C1 segment of cervical spinal cord (tissue), 14 donors: ENCODE data around the gene CPVL.

Experiments
- DNase-seq, 14 donors: peaks; one replicate each; lab custom pipeline; 2025; lab: John Stamatoyannopoulos, UW

CPVL gene

DNA sequence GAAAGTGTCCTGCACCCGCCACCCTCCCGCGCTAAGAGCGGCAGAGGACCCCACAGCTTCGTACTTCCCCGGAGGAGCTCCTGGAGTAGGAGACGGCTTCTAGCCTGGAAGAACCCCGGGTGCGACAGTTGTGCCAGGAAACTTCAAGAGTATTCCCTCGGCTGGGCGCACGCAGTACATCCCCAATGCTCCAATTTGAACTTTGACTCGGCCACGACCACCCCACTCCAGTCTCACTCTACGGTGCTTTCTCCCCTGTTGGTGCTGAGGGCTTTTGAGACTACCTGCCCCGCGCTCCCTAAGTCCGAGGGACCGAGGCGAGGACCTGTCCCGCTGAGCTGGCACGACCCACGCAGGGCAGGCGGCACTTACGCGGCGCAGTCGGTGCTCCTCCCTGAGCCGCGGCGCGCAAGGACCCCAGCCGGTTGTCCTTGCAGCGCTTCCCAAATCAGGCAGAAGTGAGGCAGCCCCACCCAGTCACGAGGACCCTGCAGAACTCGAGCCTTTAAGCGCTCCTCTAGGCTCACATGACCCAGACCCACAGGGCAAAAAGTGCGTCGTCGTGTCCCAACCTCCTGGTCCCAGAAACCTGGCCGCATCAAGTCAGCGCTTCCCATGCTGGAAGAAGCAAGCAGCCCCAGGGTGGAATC, at the start of gene CPVL:
TSS of gene CPVL (minus strand) at position 481 of the 650 bp plus-strand sequence. CDS start 25,476 bp downstream, outside the sequence.
- peak in 9 of 14 donors; percentile 15 to 55 (median 25) for DNase-seq

DNA sequence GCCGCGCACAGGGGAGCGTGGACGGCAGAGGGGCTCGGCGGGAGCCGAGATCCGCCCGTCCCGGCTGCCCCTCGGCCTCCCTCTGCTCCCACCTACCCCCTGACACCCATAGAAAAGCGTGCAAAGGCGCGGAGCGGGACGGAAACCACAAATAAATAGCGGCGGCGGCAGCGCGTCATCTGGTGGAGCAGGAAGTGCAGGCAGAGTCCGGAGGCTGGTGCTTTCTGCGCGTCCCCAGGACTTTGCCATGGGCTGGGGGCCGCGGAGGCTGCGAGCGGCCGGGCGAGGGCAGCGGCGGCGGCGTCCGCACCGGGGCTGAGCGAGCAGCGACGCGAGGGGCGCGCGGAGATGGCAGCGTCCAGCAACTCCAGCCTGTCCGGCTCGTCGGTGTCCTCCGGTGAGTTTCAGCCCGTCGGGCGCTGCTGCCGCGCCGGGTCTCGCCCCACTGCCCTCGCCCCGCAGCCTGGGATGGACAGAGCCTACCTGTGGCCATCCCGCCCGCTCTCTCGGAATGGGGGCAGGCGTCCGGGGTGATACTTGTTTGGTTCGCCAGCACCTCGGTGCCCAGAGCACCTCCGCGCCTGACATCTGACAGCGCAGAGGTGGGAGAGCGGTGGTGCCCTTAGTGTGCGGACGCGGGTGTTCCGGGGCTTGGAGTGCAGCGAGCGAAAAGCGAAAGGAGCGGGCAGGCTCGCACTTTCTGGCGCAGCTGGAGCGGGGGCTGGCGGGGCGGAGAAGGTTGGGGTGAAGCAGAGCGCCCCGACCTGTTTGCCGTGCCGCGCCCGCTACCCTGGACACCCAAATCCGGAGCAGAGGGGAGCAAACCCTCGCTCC, 48.5 kb upstream of the CPVL start, which contains the start of gene CHN2:
TSS of gene CHN2 (plus strand) at position 182 of the 834 bp plus-strand sequence.
- peak in 13 of 14 donors; percentile 19 to 88 (median 68) for DNase-seq

DNA sequence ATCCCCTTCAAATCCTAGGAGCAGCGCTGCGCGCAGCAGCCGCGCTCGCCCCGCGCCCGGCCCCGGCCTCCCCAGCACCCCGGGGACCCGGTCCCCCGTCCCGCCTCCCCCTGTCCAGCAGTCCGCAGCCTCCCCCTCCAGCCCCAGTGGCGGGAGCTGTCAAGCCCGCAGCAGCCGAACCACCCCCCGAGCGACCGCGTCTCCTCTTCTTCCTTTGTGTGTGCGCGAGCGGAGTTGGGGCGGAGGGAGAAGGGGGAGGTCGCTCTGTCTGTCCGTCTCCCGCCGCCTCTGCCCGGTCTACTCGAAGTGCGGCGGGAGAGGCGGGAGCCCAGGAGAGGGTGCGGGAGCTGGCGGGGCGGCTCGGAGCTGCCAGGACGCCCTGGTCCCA, 47.9 kb upstream of the CPVL start:
- peak in 1 of 14 donors; percentile 60 for DNase-seq

DNA sequence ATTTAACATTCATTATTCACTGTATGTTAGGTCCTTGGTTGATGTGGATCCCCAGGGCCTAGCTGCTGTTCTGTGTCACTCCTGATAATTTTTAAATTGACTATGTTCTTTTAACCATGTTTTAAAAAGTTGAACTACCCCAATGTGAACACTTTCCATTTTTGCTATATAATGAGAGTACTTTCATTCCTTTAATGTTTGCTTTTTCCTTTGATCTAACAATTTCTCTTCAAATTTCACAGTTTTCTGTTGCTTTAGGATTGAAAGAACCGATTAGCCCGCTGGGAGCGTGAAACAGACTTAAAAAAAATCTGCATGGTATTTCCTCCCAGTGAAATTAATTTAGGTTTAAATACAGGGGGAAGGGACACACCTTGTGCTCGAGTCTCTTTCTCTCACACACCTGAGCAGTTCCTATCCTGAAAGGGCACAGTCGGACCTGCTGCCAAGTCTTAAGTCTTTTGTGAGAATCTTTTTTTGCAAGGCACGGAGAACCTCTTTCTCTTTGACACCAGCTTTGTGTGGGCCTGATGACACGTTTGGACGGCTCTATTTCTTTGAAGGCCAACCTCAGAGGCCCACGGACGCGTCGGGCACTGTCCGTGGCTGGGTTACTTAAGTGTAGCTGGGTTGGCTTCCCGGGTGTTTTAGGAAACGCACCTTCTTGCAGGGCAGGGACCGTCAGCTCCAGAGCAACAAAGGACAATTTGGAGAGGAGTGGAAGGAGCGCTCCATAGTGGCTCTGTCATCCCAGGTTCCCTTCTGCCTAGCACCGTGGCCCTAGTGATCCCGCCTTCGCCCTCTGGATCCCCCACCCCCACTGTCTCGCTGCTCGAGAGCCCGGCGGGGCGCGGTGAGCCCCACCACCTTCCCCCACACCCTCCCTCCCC, 47.2 kb upstream of the CPVL start:
- peak in 4 of 14 donors; percentile 20 to 62 (median 49) for DNase-seq

DNA sequence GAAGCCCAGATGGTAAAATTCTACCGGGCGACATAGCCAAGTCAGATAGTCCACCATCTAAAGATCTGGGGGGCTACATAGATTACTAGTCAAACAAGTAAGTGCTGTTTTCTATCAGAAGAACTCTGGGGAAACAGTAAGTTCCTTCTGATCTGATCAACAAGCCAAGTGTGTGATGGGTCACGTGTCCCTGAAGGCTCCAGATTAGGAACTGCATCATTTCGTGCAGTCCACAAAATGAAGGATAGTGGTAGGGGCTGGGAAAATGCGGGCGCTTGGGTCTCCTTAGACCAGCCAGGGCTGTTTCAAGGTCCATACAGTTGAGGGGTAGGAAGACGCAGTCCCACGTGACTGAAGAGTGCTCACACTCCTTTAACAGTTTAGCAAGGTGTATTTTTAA, 46.5 kb upstream of the CPVL start:
- DNase-seq: peak in 1 of 14 donors; percentile 65

DNA sequence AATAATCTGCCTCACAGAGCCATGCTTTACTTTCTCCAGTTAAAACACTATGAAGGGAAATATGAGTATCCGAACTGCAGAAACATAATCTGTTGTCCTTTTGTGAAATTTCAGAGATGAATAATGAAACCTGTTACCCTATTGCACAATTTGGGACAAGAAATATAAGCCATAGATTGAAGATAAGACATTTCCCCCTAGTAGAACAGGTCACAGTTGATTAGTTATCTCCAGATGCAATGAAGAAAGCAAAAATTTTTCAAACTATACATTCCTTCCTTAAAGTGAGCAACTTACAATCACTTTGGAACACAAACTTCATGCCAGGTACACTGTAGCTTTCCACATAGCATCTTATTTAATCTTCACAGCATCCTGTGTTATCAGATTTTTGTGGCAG, 46.0 kb upstream of the CPVL start:
- no peak for DNase-seq

DNA sequence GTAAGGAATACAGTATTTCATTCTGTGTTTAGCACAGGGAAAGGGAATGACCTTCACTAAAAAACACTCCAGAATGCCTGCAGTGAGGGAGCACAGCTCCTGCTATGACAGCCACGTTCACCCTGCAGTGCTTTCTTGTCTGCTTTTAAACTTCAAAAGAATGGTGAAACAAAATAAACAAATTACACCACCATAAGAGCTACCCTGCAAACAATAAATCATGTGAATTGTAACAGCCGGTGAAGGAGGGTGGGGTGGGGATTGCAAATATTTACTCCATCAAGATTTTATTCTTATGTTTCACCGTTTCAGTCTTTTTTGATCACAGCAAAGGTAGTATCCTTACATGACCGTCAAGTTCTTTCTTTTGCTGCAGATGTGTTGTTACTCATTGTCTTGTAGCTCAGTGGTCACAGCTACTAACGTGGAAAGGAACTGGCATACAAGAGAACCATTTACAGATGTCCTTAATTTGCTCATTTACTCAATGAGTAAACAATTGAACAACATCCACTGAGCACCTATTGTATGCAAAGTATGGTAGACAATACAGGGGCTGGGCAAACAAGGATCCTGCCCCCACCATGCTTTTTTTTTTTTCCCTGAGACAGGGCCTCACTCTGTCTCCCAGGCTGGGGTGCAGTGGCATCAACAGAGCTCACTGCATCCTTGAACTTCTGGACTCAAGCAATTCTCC, 44.2 kb upstream of the CPVL start:
- no peak for DNase-seq

DNA sequence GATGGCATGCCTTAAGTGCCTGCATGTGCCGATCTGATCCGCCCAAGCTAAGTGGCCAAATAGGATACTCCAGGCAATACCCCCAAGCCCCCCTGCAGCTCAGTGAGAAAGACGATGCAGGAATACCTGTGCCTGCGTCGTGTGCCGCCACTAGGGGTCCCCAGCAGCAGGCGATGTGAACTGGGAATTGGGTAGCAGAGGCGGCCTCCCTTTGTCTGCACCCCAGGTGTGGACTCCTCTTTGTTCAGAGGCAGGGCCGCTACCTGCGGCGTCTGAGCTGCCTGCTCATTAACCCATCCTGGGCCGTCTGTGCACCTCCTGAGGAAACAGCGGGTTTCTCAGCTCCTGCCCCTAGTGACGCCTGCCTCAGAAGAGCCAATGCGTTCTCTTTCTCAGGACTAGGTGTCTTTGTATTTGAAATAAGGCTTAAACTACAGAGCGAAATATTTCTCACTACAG, 43.4 kb upstream of the CPVL start:
- peak in 11 of 14 donors; percentile 23 to 79 (median 46) for DNase-seq

DNA sequence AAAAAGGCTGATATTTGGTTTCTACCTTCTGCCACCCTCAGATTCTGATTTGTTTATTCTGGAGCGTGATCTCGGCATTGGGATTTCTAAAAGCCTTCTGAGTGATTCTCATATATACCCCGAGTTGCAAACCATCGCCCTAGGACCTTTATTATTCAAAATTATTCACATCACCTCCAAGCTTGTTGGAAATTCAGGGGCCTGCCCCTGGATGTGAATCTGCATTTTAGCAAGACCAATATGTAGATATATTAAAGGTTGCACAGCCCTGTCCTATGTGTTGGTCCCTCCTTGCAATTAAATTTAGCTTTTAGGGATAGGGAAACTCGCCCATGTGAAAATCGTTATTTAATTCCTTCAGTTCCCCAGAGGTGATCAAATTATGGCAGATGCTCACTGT, 39.3 kb upstream of the CPVL start:
- no peak for DNase-seq

DNA sequence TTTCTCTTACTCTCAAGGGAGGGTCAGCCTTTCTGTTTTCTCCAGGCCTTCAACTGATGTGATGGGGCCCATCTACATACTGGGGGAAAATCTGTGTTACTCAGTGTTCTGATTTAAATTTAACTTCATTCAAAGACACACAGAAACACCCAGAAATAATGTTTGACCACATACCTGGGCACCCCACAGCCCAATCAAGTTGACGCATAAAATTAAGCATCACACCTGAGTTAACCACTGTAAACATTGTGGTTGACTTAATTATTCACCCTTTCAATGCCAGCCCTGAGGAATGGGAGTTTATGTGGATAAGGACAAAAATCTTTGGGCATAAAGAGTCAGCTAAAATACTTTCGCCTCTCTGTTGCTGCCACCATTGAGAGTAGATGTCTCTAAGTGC, 38.3 kb upstream of the CPVL start:
- no peak for DNase-seq

DNA sequence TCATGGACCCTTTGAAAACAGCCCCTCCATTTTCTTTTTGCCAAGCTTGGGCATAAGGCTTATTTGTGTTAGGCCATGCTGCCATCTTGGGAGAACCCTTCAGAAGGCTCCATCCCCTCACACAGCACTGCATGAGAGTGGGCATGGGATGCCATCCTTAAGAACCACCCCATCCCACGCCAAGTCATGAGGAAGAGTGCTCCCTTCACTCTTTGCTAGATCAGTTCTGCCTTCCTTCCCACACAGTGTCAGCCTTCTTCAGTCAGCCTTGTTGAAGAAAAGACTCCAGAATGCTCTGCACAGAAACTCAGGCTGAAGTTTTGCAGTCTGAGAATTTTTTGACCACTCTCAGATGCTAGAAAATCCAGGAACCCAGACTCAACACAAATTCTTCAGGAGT, 32.8 kb upstream of the CPVL start:
- no peak for DNase-seq

DNA sequence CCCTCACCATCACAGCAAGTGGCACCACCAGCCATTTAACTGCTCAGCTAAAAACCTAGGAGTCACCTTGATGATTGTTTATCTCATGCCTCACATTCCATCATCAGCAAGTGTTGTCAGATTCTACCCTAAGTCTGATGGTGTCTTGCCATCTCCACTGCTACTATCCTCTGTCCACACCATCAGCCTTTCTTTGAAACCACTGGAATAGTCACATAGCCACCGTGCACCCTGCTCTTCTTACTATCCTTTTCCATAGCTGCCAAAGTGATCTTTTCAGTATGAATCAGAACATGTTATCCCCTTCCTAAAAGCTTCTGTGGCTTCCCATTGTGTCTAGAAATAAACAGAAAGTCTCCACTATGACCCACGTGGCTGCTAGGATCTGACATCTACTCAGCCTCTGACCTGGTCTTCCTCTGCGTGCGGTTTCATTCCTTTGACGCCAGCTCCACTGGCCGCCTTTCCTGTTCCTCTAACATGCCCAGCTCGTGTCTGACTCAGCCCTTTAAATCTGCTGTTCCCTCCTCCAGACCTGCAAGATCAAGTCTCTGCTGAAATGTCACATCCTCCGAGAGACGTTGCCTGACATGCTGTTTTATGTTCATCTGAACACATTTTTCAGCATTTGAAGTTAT, 31.7 kb upstream of the CPVL start:
- DNase-seq: peak in 8 of 14 donors; percentile 4 to 69 (median 50)

DNA sequence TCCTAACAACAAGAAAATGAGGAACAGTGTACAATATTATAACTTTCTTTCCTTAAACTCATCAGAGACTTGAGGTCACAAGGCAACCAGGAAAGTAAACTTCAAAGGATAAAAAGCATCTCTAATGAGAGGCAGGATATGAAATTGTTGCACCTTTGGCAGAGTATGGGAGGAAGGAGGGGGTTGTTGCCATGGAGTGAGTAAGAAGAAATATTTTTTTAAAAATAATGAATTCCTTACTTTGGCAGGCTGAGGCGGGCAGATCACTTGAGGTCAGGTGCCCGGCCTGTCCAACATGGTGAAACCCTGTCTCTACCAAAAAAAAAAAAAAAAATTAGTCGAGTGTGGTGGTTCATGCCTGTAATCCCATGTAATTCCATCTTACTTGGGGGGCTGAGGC, 27.1 kb upstream of the CPVL start:
- DNase-seq: no peak

DNA sequence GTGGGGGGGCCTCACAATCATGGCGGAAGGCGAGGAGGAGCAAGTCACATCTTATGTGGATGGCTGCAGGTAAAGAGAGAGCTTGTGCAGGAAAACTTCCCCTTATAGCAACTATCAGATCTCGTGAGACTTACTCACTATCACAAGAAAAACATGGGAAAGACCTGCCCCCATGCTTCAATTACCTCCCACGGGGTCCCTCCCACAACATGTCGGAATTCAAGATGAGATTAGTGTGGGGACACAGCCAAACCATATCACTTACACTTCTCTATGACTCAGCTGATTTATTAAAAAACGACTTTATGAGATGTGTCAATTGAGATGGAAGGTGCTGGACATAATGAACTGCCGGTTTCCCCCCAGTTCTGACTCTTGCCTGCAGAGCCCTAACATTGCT, 24.4 kb upstream of the CPVL start:
- no peak for DNase-seq

DNA sequence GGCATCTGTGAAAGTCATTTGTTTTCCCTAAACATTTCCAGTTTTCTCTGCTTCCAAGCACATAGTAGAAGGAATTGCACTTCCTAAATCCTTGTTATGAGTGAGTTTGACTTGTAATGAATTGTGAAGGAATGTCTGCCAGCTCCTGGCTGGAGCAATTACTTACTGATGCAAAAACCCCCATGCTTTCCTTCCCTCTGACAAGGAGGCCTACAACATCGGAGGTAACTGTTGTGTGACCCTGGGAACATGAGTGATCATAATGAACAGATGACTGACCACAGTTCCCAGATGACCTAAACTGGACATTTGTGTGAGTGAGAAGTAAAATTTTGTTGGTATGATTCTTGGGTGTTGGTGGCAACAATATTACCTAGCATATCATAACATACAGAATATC, 21.4 kb upstream of the CPVL start:
- DNase-seq: no peak

DNA sequence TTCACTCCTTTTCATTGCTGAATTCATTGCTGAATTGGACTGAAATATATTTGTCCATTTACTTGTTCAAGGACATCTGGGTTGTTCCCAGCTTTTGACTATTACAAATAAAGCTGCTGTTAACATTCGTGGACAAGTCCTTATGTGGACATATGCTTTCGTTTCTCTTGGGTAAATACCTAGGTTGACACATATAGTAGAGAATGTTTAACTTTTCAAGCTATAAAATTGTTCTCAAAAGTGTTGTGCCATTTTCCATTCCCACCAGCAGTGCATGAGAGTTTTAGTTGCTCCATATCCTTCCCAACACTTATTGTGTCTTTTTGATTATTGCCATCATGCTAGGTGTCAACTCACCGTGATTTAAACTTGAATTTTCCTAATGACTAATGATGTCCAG, 17.5 kb upstream of the CPVL start:
- DNase-seq: no peak

DNA sequence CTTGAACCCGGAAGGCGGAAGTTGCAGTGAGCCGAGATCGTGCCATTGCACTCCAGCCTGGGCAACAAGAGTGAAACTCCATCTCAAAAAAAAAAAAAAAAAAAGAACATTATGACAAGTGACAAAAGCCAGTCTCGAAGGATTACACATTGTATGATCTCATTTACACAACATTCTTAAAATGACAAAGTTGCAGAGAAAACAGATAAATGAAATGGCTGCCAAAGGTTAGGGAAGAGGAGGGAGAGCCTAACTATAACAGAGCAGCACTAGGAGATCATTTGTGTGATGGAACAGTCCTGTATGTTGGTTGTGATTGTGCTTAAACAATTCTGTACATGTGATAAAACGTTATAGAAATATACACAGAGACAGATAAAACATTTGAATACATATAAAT, 16.2 kb upstream of the CPVL start:
- no peak for DNase-seq

DNA sequence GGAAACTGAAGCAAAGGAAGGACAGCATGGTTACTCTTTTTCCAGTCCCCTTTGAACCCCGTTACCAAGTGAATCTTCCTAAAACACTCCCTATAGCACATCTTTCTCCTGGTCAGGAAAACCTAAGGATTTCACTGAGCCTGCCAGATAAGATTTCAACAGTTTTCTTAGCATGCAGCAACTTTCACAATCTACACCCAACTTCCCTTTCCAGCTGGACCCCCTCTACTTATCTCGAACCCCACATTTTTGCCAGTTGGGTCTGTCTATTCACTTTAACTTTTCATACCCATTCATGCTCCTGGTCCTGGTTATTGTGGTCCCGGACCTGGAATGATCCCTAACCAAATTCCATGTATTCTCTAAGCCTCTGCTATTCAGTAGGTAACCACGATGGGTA, 14.9 kb upstream of the CPVL start:
- DNase-seq: no peak

DNA sequence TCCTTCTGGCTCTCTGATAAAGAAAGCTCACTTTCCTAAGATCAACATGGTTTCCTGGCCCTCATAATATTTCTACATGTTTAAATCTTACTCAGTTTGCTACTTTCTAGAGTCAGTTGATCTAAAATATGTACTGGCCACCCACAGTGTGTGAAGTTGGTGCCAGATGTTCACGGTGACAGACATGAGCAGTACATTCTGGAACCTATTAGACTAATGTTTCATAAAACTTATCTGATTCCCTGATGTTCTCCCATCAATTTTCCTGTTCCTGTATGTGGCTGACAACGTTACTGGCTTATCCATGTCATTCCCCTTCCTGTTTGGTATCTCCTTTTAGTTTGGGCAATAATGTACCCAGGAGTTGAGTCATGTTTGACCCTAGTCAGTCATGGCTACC, 13.7 kb upstream of the CPVL start:
- DNase-seq: no peak

DNA sequence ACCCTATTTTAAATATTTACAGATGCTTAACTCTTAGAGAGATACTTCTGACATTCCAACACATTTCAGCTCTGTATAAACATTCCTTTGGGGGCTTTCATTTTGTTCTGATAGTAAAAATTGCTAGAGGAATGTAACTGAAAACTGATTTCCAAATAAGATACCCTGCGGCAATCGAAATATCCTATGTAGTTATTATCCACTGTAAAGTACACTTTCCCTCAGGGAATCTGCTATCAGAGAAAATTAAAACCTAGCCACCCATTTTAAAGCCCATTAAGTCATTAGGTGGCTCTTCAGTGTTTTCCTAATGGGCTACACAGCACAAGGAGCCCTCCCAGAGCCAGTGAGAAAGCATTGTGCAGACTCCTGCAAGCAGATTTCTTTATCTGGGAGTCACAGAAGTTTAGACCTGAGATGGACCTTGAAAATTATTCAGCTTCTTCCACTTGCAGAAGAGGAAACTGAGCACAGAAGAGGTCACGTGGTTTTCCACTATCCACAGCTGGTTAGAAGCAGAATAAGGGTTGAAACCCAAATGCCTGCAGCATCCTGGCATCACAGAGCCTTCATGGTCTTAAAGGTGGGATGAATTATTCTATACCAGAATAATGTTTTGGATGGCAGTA, 12.6 kb upstream of the CPVL start:
- DNase-seq: no peak
